Measurements from ENCODE around the gene AMER1. TPM values are rescaled to one million over a fixed set of nuclear protein-coding genes. Genes with fewer than 3 reads are reported as not detected.
"Not testable (repeated sequence)": the region's sequence is repeated elsewhere in the genome, so short reads cannot be mapped to it uniquely, and the experiment has no call there.

AMER1 gene
- total RNA-seq, result 5.6 and 6.8 TPM in 2 replicates

DNA sequence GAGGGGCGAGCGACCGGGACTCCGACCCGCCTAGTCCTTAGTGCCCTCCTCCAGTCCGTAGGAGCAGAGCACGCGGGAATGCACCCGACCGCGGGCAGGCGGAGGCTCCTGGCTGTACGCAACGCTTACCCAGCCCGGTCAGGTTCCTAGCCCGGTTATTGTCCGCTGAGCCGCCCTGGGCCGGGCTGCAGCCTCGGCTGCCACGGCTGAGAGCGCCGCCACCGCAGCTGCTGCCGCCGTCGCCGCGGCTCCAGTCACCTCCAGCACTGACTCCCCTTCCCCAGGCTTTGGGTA, at the start of gene AMER1:
Gene AMER1 (minus strand): TSS at position 268 of the 294 bp plus-strand sequence. CDS start 12,422 bp downstream, outside the sequence.
- Mint-ChIP-seq H3K4me1 (peaks cover 18% of the 10 kb centered on the region), H3K27me3 (no peaks in the 10 kb centered on the region), H3K9me3 (no peaks in the 10 kb centered on the region), H3K36me3 (ENCODE audit: low read depth) (peaks cover 2% of the 10 kb centered on the region), H3K27ac (peak within 1 kb of the TSS; percentile 95), H3K4me3 (peak within 1 kb of the TSS; percentile 92)
- no peak for ATAC-seq (ENCODE audit: low read depth)
- intact Hi-C loops (cut with micrococcal nuclease), result loop anchor here (1.0 to 5.0 kb wide), 3 partner anchors 449 to 1462 kb away; partner anchors contain the start of genes MSN and ZC4H2
- ChIA-PET CTCF (no interaction called here), POLR2A (interaction anchor here (1.2 to 1.5 kb wide), 3 partner anchors 9 to 1324 kb away, joined by 3 to 9 read pairs (median 4); no protein-coding TSS in a partner anchor)
- TF ChIP-seq, protein P1, sequence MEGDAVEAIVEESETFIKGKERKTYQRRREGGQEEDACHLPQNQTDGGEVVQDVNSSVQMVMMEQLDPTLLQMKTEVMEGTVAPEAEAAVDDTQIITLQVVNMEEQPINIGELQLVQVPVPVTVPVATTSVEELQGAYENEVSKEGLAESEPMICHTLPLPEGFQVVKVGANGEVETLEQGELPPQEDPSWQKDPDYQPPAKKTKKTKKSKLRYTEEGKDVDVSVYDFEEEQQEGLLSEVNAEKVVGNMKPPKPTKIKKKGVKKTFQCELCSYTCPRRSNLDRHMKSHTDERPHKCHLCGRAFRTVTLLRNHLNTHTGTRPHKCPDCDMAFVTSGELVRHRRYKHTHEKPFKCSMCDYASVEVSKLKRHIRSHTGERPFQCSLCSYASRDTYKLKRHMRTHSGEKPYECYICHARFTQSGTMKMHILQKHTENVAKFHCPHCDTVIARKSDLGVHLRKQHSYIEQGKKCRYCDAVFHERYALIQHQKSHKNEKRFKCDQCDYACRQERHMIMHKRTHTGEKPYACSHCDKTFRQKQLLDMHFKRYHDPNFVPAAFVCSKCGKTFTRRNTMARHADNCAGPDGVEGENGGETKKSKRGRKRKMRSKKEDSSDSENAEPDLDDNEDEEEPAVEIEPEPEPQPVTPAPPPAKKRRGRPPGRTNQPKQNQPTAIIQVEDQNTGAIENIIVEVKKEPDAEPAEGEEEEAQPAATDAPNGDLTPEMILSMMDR (IDR thresholded peaks at IDR 0.05), result no peak
- no peak for DNase-seq

DNA sequence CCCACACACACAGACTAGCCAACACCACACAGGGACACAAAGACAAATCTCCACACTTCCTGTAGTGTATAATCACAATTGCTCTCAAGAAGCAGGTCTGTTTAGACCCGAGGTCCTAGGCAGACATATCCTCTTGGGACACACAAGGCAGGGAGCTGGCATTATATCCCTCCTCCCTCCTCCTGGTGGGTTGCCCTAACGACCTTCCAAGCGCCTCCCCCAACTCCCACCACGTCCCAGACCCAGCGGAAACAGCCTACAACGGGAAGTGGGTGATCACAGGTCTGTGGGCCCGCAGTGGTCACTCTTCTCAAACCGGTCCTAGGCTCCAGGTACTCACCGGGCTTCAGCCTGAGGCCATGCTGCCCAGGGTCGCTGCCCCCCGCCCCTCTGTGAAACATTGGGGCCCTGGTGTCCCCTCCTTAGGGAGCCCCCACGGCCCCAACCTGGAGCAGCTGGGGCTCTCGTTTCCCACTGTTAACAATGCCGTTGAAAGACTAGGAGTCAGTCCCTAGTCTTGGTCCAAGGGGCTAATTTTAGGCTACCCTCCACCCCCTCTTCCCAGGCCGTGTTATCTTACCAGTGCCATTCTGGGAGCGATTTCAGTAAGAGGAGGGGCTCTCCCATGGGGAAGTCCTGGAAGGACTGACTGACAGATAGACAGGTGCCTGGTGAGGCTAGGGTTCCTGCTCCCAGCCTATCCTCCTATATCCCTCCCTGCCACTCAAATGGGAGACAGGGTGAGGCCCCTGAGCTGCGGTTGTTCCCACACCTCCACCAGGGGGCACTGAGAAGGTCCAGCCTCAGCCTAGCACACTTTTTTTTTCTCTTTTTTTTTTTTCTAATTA, 24.8 kb upstream of the AMER1 start, which contains the start of gene ASB12:
Gene ASB12 (minus strand): TSS at position 485 of the 848 bp plus-strand sequence. CDS start 4,957 bp downstream, outside the sequence.
- Mint-ChIP-seq H3K27ac (no peak within 1 kb of the TSS), H3K4me3 (no peak within 1 kb of the TSS), H3K27me3 (no peaks in the 10 kb centered on the region), H3K4me1 (no peaks in the 10 kb centered on the region), H3K36me3 (ENCODE audit: low read depth) (no peaks in the 10 kb centered on the region), H3K9me3 (peaks cover 5% of the 10 kb centered on the region)
- POLR2A ChIA-PET, result no interaction called here
- intact Hi-C loops (cut with micrococcal nuclease), result loop anchor here (10.0 kb wide), 1 partner anchor 66 kb away; no protein-coding TSS in a partner anchor
- ATAC-seq (ENCODE audit: low read depth) (no peak), DNase-seq (no peak)
- TF ChIP-seq, protein P1 (IDR thresholded peaks at IDR 0.05), result no peak
- CTCF ChIA-PET, result no interaction called here

DNA sequence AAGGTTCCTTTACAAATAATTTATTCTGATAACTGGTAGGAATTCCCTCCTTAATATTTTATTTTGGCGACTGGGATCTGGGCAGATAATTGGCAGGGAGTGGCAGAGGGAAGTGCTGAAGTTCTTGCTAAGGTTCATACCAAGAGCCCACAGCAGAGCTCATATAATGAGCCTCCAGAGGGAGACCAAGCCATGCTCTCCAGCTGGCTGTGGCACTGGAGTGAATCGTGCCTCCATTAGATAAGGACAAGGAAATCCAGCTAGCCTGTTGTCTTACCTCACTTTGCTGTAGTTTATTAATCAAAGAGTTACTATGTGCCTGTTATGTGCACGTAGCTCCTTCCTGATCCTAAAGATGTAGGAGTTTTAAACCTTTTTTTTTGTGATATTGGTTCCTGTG, 23.6 kb upstream of the AMER1 start:
- no peak for ATAC-seq (ENCODE audit: low read depth)
- intact Hi-C loops (cut with micrococcal nuclease), result no loop called here
- ChIA-PET POLR2A (no interaction called here), CTCF (no interaction called here)
- H3K9me3 Mint-ChIP-seq, result peaks cover 5% of the 10 kb centered on the region
- no peak for DNase-seq
- H3K4me3 Mint-ChIP-seq, result no peak overlapping the region
- H3K27ac Mint-ChIP-seq, result no peak overlapping the region
- no peaks in the 10 kb centered on the region for H3K27me3 Mint-ChIP-seq
- H3K4me1 Mint-ChIP-seq, result no peaks in the 10 kb centered on the region
- TF ChIP-seq, protein P1 (IDR thresholded peaks at IDR 0.05), result no peak
- H3K36me3 Mint-ChIP-seq (ENCODE audit: low read depth), result no peaks in the 10 kb centered on the region

DNA sequence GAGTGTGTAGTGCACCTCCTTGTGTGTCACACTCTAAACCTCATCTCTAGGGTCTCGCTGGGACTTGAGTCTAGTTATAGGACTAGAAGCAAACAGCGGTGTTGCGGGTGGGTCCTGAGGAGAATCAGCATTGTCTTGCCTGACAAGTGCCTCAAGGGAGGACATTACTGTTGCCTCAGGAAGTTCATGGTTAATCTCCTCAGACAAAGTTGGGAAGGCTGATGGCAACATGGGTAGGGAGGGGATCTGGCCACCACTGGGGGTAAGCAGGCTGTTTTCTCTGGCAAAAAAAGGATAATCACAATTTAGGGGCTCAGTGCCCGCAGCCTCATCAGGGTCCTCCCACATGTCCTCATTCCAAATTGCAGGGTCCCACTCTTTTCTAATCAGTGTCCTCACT, 12.5 kb upstream of the AMER1 start:
- Mint-ChIP-seq H3K9me3 (no peaks in the 10 kb centered on the region), H3K4me1 (peaks cover 4% of the 10 kb centered on the region), H3K36me3 (ENCODE audit: low read depth) (no peaks in the 10 kb centered on the region), H3K27ac (no peak overlapping the region), H3K4me3 (no peak overlapping the region), H3K27me3 (no peaks in the 10 kb centered on the region)
- TF ChIP-seq, protein P1 (IDR thresholded peaks at IDR 0.05), result no peak
- intact Hi-C loops (cut with micrococcal nuclease), result no loop called here
- ATAC-seq (ENCODE audit: low read depth) (no peak), DNase-seq (no peak)
- ChIA-PET POLR2A (no interaction called here), CTCF (no interaction called here)

DNA sequence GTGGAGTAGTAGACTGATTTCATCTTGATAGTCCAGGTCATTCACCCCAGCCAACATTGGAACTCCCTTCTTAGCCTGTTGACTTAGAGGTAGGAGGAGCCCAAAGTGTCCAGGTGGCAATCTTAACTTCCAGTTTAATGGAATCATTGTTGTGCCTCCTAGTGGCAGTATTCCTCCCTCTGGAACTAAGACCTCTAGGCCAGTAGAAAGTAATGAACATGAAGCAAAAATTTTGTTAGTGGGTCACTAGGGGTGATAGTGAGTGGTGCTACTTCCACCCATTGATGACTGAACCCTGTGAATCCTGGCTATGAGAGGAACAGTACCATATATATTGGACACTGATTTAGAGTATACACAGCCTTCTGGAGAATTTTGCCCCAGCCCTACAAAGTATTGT, 8.5 kb upstream of the AMER1 start:
- H3K4me3 Mint-ChIP-seq; DNase-seq; ATAC-seq (ENCODE audit: low read depth); H3K27ac Mint-ChIP-seq; H3K9me3 Mint-ChIP-seq; POLR2A ChIA-PET; H3K4me1 Mint-ChIP-seq; H3K27me3 Mint-ChIP-seq; intact Hi-C loops (cut with micrococcal nuclease); CTCF ChIA-PET; H3K36me3 Mint-ChIP-seq (ENCODE audit: low read depth): not testable (repeated sequence)

All from activated B cell treated with CpG ODN at 0.5 μM for 24 hours (primary cell).